H1 (cell line): ENCODE results near the gene CHN2. TPM values are rescaled to one million over a fixed set of nuclear protein-coding genes. Genes with fewer than 3 reads are reported as not detected.

Experiments used
- BRCA1 ChIP-seq: IDR thresholded peaks from 2 replicates; pipeline ENCODE4 v1.6.1; 2012; ENCODE audit warnings: low read depth, low read length, improper control_type of control experiment
- CBX5 ChIP-seq: fragments of 300-800, 300-1000 bp; sonication (generic); IDR thresholded peaks from 2 replicates; pipeline ENCODE4 v1.7.1; 2016; ENCODE audit warnings: antibody characterized with exemption, low read length, low read depth
- CHD2 ChIP-seq: IDR thresholded peaks from 2 replicates; pipeline ENCODE4 v1.6.1; 2012; ENCODE audit warnings: low read length, improper control_type of control experiment
- CTBP2 ChIP-seq: IDR thresholded peaks from 2 replicates; pipeline ENCODE4 v1.7.0; 2011; ENCODE audit warnings: borderline replicate concordance, mild to moderate bottlenecking, moderate library complexity, mixed read lengths, low read length; ENCODE audit not compliant: insufficient read depth, insufficient read length
- EZH2 ChIP-seq: fragments of 200-600 bp; sonication (generic); IDR thresholded peaks from 2 replicates; pipeline ENCODE4 v1.7.1; 2012; ENCODE audit warnings: low read depth, mild to moderate bottlenecking, moderate library complexity, low read length, inconsistent platforms; ENCODE audit not compliant: severe bottlenecking
- GTF2F1 ChIP-seq: IDR thresholded peaks from 2 replicates; pipeline ENCODE4 v1.6.1; 2012; ENCODE audit warnings: low read depth, low read length, improper control_type of control experiment, borderline replicate concordance
- HDAC2 ChIP-seq, 2 experiments: fragments of 300-600 bp in 1 of 2; sonication (generic) in 1 of 2; IDR thresholded peaks; 2 replicates each; pipeline ENCODE4 v1.6.1; 2011 to 2012; ENCODE audit warnings: low read depth in 2 of 2, low read length in 2 of 2, mild to moderate bottlenecking in 2 of 2, moderate library complexity in 2 of 2, borderline replicate concordance in 1 of 2, inconsistent platforms in 1 of 2
- JUN ChIP-seq: IDR thresholded peaks from 2 replicates; pipeline ENCODE4 v1.6.1; 2011; ENCODE audit warnings: low read depth, mild to moderate bottlenecking, improper control_type of control experiment, low read length
- KDM1A ChIP-seq: fragments of 200-600, 300-600 bp; sonication (generic); IDR thresholded peaks from 2 replicates; pipeline ENCODE4 v1.7.1; 2016; ENCODE audit warnings: mild to moderate bottlenecking, low read length, borderline replicate concordance
- KDM5A ChIP-seq: fragments of 200-600 bp; IDR thresholded peaks from 2 replicates; pipeline ENCODE4 v1.7.1; 2012; ENCODE audit warnings: mild to moderate bottlenecking, low read length, inconsistent platforms, mixed read lengths
- MAFK ChIP-seq: IDR thresholded peaks from 2 replicates; pipeline ENCODE4 v1.6.1; 2012; ENCODE audit warnings: low read depth, mild to moderate bottlenecking, improper control_type of control experiment, low read length
- NANOG ChIP-seq: IDR thresholded peaks from 2 replicates; pipeline ENCODE4 v1.6.1; 2011; ENCODE audit warnings: low read length, low read depth, mild to moderate bottlenecking, inconsistent platforms; ENCODE audit not compliant: insufficient read depth, poor library complexity, severe bottlenecking
- PHF8 ChIP-seq: fragments of 200-600 bp; sonication (generic); conservative IDR thresholded peaks from 2 replicates; pipeline ENCODE4 v1.7.1; 2012; ENCODE audit warnings: low read depth, mild to moderate bottlenecking, inconsistent platforms, low read length, moderate library complexity
- RAD21 ChIP-seq, 2 experiments: IDR thresholded peaks in 1 of 2; conservative IDR thresholded peaks in 1 of 2; 2 replicates each; pipeline ENCODE4 v1.6.1; 2011; ENCODE audit warnings: low read depth in 2 of 2, low read length in 2 of 2, improper control_type of control experiment in 1 of 2, inconsistent platforms in 1 of 2, mild to moderate bottlenecking in 1 of 2, moderate library complexity in 1 of 2
- RFX5 ChIP-seq: IDR thresholded peaks from 2 replicates; pipeline ENCODE4 v1.6.1; 2011; ENCODE audit warnings: low read depth, low read length, improper control_type of control experiment, borderline replicate concordance
- SIX5 ChIP-seq: IDR thresholded peaks from 2 replicates; pipeline ENCODE4 v1.6.1; 2011; ENCODE audit warnings: mild to moderate bottlenecking, low read depth, low read length
- SP1 ChIP-seq: IDR thresholded peaks from 2 replicates; pipeline ENCODE4 v1.6.1; 2011; ENCODE audit warnings: low read depth, low read length
- SP2 ChIP-seq: IDR thresholded peaks from 2 replicates; pipeline ENCODE4 v1.6.1; 2012; ENCODE audit warnings: mild to moderate bottlenecking, low read length, inconsistent platforms
- SRF ChIP-seq: IDR thresholded peaks from 2 replicates; pipeline ENCODE4 v1.6.1; 2011; ENCODE audit warnings: mild to moderate bottlenecking, low read depth, low read length, moderate library complexity
- SUZ12 ChIP-seq: fragments of 200-600 bp; sonication (generic); IDR thresholded peaks from 2 replicates; pipeline ENCODE4 v1.6.1; 2012; ENCODE audit warnings: mild to moderate bottlenecking, inconsistent platforms, low read length, moderate library complexity, mixed read lengths
- TCF12 ChIP-seq: IDR thresholded peaks from 2 replicates; pipeline ENCODE4 v1.6.1; 2011; ENCODE audit warnings: low read depth, mild to moderate bottlenecking, low read length
- TEAD4 ChIP-seq: IDR thresholded peaks from 2 replicates; pipeline ENCODE4 v1.6.1; 2012; ENCODE audit warnings: low read depth, low read length, inconsistent platforms, mixed read lengths
- polyA plus RNA-seq, 7 experiments: library from polyadenylated mRNA; depleted of rRNA in 3 of 7; stranded (reverse) in 5 of 7; unstranded in 2 of 7; fragments of >200 nt in 5 of 7; fragments of 200-250 nt in 2 of 7; gene quantifications; 1 replicate in 5 of 7; 2 replicates in 1 of 7; 4 replicates in 1 of 7; pipeline versions ENCODE4 v1.2.1 to v1.2.3, GENCODE V29; 2011 to 2013; ENCODE audit warnings: missing spikeins in 2 of 7, mixed read lengths in 2 of 7
- total RNA-seq: library from RNA; stranded (reverse); fragmentation: NEBNext Ultra II Directional; extraction: Animal tissue kit (Norgen Biotek cat#: 25700); gene quantifications from 2 replicates; pipeline ENCODE4 v1.2.1, GENCODE V29; 2021
- TF ChIP-seq, protein P1 (sequence below): IDR thresholded peaks from 2 replicates; pipeline ENCODE4 v1.6.1; 2011; ENCODE audit warnings: low read length, improper control_type of control experiment

CHN2 gene
- total and polyA plus RNA-seq, 2 of the 8 experiments (the other 6 are each of a cell fraction or from before 2014, with no cell fraction given) = 2.9 to 4.8 TPM

DNA sequence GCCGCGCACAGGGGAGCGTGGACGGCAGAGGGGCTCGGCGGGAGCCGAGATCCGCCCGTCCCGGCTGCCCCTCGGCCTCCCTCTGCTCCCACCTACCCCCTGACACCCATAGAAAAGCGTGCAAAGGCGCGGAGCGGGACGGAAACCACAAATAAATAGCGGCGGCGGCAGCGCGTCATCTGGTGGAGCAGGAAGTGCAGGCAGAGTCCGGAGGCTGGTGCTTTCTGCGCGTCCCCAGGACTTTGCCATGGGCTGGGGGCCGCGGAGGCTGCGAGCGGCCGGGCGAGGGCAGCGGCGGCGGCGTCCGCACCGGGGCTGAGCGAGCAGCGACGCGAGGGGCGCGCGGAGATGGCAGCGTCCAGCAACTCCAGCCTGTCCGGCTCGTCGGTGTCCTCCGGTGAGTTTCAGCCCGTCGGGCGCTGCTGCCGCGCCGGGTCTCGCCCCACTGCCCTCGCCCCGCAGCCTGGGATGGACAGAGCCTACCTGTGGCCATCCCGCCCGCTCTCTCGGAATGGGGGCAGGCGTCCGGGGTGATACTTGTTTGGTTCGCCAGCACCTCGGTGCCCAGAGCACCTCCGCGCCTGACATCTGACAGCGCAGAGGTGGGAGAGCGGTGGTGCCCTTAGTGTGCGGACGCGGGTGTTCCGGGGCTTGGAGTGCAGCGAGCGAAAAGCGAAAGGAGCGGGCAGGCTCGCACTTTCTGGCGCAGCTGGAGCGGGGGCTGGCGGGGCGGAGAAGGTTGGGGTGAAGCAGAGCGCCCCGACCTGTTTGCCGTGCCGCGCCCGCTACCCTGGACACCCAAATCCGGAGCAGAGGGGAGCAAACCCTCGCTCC lies at the start of gene CHN2 (continued):
- TF ChIP-seq KDM1A (no peak), SRF (no peak), TCF12 (no peak), JUN (no peak), RFX5 (no peak), GTF2F1 (no peak), PHF8 (no peak), RAD21 (IDR thresholded peaks at IDR 0.05 in 1 of 2, conservative IDR thresholded peaks at IDR 0.05 in 1 of 2; ENCODE audit: low read depth in 2 of 2, low read length in 2 of 2) (no peak; a peak in 1 of 4 replicates), NANOG (no peak), CBX5 (no peak), CTBP2 (peak; percentile 1), BRCA1 (no peak), HDAC2 (IDR thresholded peaks at IDR 0.05; ENCODE audit: borderline replicate concordance in 1 of 2, low read depth in 2 of 2, low read length in 2 of 2) (no peak), SP1 (no peak), KDM5A (no peak), MAFK (no peak), SP2 (no peak), SUZ12 (peak; percentile 65; the same call in 1 of the 2 replicates), EZH2 (peak; percentile 81), CHD2 (no peak), SIX5 (no peak), TEAD4 (no peak)
- TF ChIP-seq, protein P1, sequence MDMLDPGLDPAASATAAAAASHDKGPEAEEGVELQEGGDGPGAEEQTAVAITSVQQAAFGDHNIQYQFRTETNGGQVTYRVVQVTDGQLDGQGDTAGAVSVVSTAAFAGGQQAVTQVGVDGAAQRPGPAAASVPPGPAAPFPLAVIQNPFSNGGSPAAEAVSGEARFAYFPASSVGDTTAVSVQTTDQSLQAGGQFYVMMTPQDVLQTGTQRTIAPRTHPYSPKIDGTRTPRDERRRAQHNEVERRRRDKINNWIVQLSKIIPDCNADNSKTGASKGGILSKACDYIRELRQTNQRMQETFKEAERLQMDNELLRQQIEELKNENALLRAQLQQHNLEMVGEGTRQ = no peak
